CD4-positive, alpha-beta T cell treated with Interferon gamma for 1 hour (primary cell): Measurements from ENCODE around the gene ADAMTS19.
A peak's percentile ranks its signal among the peaks of the same experiment; 100 is the strongest.

Source experiments
- DNase-seq: peaks from one replicate; pipeline ENCODE4 v3.0.0-alpha.2; 2020

ADAMTS19 gene

GRCh38 chr5:129689045-129689444, 228.9 kb downstream of the ADAMTS19 start:
- DNase-seq = no peak

GRCh38 chr5:129691220-129691619, 231.1 kb downstream of the ADAMTS19 start:
- DNase-seq = no peak

- DNase-seq = no peak
Measured at GRCh38 chr5:129696636-129697035, 236.5 kb downstream of the ADAMTS19 start.

DNA sequence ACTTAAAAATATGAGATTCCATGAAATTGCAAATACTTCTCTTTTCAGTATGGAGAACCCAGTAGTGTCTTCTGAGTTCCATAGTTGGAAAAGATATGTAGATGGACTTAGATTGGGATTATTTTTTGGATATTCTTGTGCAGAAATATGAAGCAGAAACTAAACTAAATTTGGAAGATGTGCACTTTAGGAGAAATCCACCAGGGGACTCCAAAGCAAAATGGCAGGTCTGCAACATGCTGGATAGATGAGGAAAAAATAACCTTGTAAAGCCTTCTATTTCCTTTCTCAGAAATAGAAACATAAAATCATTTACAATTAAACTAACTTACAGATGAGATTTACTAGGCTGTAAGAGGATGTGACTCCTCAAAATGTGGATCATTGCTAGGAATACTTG, 238.6 kb downstream of the ADAMTS19 start:
- no peak for DNase-seq

DNA sequence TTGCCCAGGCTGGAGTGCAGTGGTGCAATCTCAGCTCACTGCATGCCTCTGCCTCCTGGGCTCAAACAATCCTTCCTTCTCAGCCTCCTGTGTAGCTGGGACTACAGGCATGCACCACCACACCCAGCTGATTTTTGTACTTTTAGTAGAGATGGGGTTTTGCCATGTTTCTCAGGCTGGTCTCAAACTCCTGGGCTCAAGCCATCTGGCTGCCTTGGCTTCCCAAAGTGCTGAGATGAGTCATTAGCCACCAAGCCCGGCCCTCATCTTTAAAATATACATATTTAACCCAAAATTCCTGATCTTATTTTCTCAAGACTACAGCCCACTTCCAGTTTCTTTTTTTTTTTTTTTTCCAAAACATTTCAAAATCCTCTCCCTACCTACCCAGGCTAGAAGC, 256.1 kb downstream of the ADAMTS19 start:
- no peak for DNase-seq

DNA sequence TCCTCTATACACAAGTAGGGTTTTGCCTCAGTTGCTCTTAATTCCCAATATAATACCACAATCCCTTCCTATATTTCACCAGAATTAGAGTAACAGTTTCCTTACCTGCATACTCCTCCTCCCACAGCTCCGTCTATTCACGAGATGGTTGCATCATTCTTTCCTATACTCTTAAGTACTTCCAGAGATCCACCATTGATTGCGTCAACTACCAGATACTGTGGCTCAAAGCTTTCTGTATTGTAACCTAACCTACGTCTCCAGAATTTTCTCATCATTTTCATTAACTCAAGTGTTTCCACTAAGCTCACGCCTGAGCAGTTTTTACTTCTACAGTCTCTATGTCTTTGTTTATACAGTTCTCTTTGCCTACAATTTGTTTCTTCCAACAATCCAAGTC, 256.6 kb downstream of the ADAMTS19 start:
- DNase-seq = no peak

DNA sequence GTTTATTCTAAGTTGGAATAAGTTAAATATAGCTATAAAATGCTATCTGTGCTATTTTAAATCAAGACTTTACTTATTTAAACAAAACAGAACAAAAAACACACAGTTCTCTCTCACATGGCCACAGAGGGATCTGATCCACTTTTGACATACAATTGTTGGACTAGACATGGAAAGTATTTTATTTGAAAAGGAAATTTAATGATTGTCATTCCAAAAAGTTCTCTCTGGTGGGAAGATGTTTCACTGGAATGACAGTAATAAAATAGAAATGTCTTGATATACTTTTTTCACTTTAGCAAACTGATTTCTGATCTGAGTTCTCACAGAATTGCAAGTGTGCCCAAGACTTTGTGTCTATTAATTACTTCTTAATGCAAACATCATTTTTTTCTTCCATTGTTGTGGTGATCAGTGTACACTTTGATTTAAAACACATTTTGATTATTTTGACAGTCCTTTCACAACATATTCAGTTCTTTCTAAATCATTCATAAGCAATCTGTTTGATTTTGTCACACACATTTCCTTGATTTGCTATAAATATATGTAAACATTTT, 257.7 kb downstream of the ADAMTS19 start:
- no peak for DNase-seq

DNA sequence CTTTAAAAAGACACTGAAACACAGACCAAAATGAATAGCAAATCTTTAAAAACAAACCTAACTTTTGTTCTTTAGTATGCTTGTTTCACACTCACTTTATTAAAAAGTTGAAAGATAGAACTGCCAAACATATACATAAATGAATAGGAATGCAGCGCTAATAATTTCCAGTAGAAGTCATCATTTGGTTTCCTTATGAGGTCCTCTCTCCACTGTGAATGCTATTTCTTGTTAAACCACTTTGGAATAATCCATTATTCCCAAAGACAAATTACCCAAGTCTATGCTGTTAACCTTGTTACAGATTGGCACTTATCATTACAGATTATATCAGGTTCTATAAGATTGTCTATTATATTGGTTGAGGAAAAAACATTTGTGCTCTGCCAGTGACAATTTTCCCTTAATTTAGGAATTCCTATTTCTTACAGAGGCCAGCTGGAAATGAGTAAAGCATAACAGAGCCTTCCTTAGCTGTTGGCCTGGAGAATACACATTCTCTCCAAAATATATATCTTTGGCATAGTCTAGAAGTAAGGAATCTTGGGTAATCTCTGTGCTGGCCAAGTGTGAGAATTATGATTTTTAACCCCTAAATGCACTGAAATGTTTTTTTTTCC, 258.5 kb downstream of the ADAMTS19 start:
- no peak for DNase-seq

- DNase-seq = no peak
Measured at GRCh38 chr5:129724222-129724621, 264.1 kb downstream of the ADAMTS19 start.

DNA sequence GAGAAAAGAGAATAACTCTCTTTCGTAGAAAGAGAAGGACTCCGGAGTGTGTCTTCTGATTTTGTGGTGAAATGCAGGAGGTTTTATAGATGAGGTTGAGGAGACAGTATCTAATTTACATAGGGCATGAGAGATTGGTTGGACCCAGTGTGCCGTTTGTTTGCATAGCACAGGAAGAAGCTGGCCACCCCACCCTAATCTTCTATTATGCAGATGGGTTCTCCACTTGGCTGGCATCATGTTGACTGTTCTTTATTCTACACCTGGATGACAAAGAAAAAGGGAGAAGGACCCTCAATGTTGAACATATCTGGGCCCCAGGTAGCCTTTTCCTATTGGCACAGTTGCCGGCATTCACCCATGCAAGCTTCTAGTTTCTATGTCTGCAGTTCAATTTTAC, 264.5 kb downstream of the ADAMTS19 start:
- DNase-seq = no peak

- no peak for DNase-seq
Measured at GRCh38 chr5:129739773-129740172, 279.7 kb downstream of the ADAMTS19 start.

DNA sequence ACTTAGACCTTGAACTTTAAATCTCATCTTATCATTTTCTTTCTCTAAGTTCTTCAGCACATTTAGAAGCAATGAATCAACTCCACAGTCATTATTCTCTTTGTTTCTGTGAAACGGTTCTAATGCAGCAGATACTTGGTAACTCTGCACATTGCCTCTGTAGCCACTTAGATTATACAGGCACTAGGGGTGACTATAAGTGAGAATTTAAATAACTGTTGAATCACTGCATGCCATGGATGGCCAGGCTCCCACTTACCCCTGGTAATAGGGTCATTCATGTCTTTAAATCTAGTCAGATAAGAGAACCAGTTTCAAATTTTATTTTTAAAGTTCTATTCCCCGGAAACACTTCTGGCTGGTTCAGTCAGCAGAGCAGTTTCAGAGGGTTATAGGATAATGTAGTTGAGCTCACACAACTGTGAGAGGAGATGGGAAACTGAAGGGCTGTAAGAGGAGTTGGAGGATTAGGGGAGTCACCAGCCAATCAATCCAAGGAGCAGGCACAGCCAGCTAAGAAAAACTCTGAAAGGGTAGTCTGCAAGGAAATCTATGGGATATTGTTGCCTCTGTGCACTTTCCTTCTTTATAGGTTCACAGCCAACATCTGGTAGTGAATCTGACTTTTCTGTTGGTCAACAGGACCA, 283.6 kb downstream of the ADAMTS19 start:
- DNase-seq = no peak

DNA sequence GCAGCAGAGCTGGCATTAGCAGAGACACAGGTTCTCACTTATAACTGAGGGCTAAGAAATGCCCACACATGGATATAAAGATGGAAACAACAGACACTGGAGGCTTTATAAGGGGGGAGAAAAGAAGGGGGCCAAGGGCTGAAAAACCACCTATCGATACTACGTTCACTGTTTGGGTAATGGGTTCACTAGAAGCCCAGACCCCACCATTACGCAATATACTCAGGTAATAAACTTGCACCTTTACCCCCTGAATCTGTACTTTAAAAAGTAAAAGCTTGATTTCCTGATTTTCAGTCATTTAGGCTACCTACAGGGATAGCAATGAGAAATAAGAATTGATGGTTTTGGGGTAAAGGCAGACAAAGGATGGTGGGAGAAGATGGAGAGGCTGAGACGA, 285.9 kb downstream of the ADAMTS19 start:
- DNase-seq = no peak

- DNase-seq = no peak
Measured at GRCh38 chr5:129746876-129747275, 286.8 kb downstream of the ADAMTS19 start.

DNA sequence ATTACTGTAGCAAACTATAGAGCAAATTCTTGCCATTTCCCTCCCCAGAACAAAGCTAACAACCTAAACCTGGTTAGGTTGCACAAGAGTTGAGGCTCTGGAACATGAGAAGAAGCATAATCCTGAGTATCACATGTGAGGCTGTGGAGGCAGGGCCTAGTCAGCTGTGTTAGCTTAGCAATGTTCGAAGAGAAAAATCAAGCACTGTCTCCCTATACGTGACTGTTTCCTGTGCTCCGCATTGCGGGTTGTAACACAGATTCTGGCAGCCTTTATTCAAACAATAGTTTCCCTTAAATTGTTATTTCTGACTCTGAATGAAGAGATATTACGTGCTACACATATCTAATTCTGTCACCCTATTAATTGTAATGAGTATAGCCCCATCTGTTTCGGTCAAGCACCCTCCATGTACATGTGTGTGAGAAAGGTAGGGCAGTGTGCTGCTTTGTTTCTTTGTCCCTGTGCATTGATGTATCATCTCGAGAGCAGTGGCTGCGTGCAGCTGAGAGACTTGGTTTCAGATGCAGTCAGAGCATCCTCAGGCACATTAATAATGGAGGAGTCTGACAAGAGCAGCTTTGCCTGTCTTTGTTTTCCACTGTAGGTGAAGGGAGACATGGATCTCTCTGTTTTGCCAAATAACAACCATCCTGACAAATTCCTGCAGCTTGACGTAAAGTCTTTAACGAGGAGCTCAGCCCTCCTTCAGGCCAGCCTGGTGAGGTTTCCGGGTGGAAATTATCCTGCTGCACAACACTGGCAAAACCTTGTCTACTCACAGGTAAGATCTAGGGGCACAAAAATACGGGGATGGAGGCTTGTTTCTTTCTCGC, 287.7 kb downstream of the ADAMTS19 start, which contains the start of gene MINAR2:
TSS of gene MINAR2 (plus strand) at position 523 of the 836 bp plus-strand sequence. CDS start at position 620, 97 bp downstream.
- DNase-seq = no peak

- DNase-seq = no peak
Measured at GRCh38 chr5:129748913-129749880, 289.1 kb downstream of the ADAMTS19 start.

DNA sequence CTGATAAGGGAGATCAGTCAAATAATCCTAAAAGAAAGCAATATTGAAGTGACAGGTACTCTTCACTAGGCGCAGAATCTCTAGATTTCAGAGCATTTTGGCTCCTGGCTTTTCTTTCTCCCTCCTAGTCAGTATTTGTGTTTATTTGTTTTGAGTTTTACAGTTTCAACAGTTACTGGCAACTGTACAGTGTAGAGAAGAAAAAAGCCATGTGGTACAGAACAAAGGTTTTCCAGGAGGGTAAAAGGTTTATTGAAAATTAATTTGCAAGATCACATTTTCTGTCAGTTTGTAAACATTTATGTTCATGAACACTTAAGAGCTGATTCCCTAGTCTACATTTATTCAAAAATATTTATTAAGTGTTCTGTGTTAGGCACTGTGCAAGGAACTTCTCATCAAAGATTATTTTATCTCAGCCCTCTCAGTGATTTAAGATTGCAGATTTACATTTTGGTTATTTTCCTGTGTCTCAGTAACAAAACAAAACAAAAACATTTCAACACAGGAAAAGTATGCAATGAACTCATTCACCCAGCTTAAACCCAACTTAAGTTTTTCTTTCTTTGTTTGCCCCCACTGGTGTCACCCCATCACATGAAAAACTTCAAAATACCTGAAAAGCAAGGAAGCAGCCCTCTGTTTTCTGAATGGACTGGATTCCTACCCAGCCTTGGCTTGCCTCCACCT, 300.7 kb downstream of the ADAMTS19 start:
- no peak for DNase-seq

GRCh38 chr5:129763651-129764050, 303.6 kb downstream of the ADAMTS19 start:
- DNase-seq = no peak

DNA sequence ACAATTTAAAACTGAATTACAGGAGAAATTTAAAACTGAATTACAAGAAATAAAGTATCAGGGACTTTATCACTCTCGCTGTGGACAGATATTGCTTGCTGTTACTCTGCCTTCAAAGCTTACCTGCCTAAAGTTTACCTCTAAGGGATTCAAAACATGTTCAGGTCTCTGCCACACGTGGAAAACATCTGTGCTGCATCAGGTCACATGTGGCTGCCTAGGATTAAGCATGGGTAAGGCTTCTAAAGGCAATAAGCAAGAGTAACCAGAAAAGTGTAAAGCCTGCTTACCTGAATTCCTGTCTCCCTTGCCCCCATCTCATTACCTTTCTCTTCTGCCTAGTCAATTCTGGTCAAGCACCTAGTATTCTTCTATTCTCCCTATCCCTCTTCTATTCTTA, 306.7 kb downstream of the ADAMTS19 start:
- DNase-seq = no peak

DNA sequence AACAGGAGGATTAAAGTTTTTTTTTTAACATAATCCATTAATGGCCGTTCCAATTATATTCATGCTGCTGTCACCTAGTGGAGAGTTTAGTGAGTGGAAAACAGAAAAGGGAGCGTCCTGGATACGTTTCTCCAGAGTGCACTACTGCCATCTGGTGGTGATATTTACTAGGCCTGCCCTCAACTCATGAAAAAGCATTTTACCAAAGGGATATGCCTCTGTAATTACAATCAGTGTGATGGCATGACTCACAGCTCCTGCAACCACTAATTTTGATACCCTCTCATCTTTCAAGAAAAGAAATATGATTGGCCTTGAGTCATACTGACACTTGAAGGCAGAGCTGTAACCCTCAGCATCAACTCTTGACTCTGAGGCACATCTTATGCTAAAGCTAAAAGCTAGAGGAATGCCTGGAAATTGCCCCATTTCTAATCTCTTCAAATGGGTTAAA, 307.9 kb downstream of the ADAMTS19 start:
- peak; percentile 20 for DNase-seq

- DNase-seq = no peak
Measured at GRCh38 chr5:129768735-129769134, 308.6 kb downstream of the ADAMTS19 start.
